Endothelial cell of umbilical vein (primary cell): ENCODE measurements around the gene SYNM. TPM values are rescaled to one million over a fixed set of nuclear protein-coding genes. Genes with fewer than 3 reads are reported as not detected.

Source experiments
- BruUV-seq: library from RNA; stranded (reverse); fragments of 400-500 nt; replicated peaks from 2 replicates; lab custom pipeline; 2021; lab: Mats Ljungman, UMichigan
- CTCF ChIA-PET: fragments of 300-600, 350-600 bp; sonication (Branson Sonifier 250); formaldehyde crosslinking; loops from one replicate; lab custom pipeline; 2021; ENCODE audit warnings: antibody characterized with exemption, inconsistent platforms; lab: Charles Lee
- POLR2A ChIA-PET: fragments of 300-600, 350-600 bp; sonication (Branson Sonifier 250); formaldehyde crosslinking; loops from one replicate; lab custom pipeline; 2021; ENCODE audit warnings: antibody characterized with exemption, inconsistent platforms; lab: Charles Lee
- DNase-seq: peaks from one replicate; pipeline ENCODE4 v3.0.0-alpha.2; 2011; ENCODE audit warnings: low read depth, low spot score
- FAIRE-seq: peaks from 2 replicates; lab custom pipeline; 2011; peaks lifted over from hg19 to GRCh38; lab: Jason Lieb, UNC
- H2AFZ ChIP-seq: 2 replicates; pipeline ENCODE4 v1.6.0; 2012; ENCODE audit warnings: low read depth, low read length, control low read depth, inconsistent platforms
- H3K27ac ChIP-seq: 2 replicates; pipeline ENCODE4 v1.5.1; 2011; ENCODE audit warnings: low read depth, mild to moderate bottlenecking, control low read depth, low read length, moderate library complexity; ENCODE audit not compliant: insufficient read depth
- H3K27me3 ChIP-seq, 2 experiments: 2 replicates each; pipeline versions ENCODE4 v1.6.0 to v1.6.1; 2011; ENCODE audit warnings: low read length in 2 of 2, mixed read lengths in 1 of 2; ENCODE audit not compliant: control insufficient read depth in 2 of 2, insufficient read depth in 2 of 2
- H3K36me3 ChIP-seq, 2 experiments: 2 replicates in 1 of 2; 3 replicates in 1 of 2; pipeline ENCODE4 v1.5.1; 2011; ENCODE audit warnings: low read length in 2 of 2, mild to moderate bottlenecking in 1 of 2, moderate library complexity in 1 of 2; ENCODE audit not compliant: control insufficient read depth in 2 of 2, insufficient read depth in 2 of 2; ENCODE audit errors: extremely low read depth in 1 of 2
- H3K4me1 ChIP-seq: 3 replicates; pipeline ENCODE4 v1.5.1; 2011; ENCODE audit warnings: mild to moderate bottlenecking, low read length; ENCODE audit not compliant: control insufficient read depth, insufficient read depth; ENCODE audit errors: extremely low read depth
- H3K4me2 ChIP-seq: 2 replicates; pipeline ENCODE4 v1.6.1; 2011; ENCODE audit warnings: low read length, control low read depth, mixed read lengths; ENCODE audit not compliant: insufficient read depth
- H3K4me3 ChIP-seq, 3 experiments: fragments of 200-600 bp in 1 of 3; sonication (generic), shearing (Covaris generic) in 1 of 3; replicated peaks in 1 of 3; 2 replicates each; pipeline ENCODE4 v1.5.1; 2011 to 2016; ENCODE audit warnings: control low read depth in 3 of 3, low read length in 3 of 3, mild to moderate bottlenecking in 2 of 3, inconsistent platforms in 1 of 3, low read depth in 1 of 3, moderate library complexity in 1 of 3; ENCODE audit not compliant: insufficient read depth in 1 of 3
- H3K79me2 ChIP-seq: 2 replicates; pipeline ENCODE4 v1.6.0; 2012; ENCODE audit warnings: low read length, inconsistent platforms; ENCODE audit not compliant: control insufficient read depth, insufficient read depth
- H3K9ac ChIP-seq: replicated peaks from 2 replicates; pipeline ENCODE3; 2011; ENCODE audit warnings: low read length, control low read depth; ENCODE audit not compliant: insufficient read depth; ENCODE audit errors: extremely low read depth
- H3K9me1 ChIP-seq: replicated peaks from 3 replicates; pipeline ENCODE4 v1.6.0; 2011; ENCODE audit warnings: mild to moderate bottlenecking, low read length; ENCODE audit not compliant: control insufficient read depth, insufficient read depth; ENCODE audit errors: extremely low read depth
- H3K9me3 ChIP-seq: replicated peaks from 2 replicates; pipeline ENCODE4 v1.5.1; 2012; ENCODE audit warnings: low read length, inconsistent platforms; ENCODE audit not compliant: control insufficient read depth, insufficient read depth
- H4K20me1 ChIP-seq: replicated peaks from 2 replicates; pipeline ENCODE3; 2011; ENCODE audit warnings: mild to moderate bottlenecking, low read length; ENCODE audit not compliant: control insufficient read depth, insufficient read depth; ENCODE audit errors: extremely low read depth
- CTCF ChIP-seq, 2 donors: IDR thresholded peaks; 1 replicate in 1 of 2; 2 replicates in 1 of 2; pipeline ENCODE4 v1.5.1; 2011; ENCODE audit warnings: low read length in 2 of 2, mild to moderate bottlenecking in 2 of 2, moderate library complexity in 2 of 2, control low read depth in 1 of 2, inconsistent platforms in 1 of 2, low read depth in 1 of 2; ENCODE audit not compliant: insufficient read depth in 1 of 2; ENCODE audit errors: extremely low read depth in 1 of 2
- EZH2 ChIP-seq: IDR thresholded peaks from 2 replicates; pipeline ENCODE4 v1.6.1; 2012; ENCODE audit warnings: borderline replicate concordance, low read depth, mild to moderate bottlenecking, moderate library complexity, low read length, inconsistent platforms; ENCODE audit not compliant: severe bottlenecking
- FOS ChIP-seq: IDR thresholded peaks from 2 replicates; pipeline ENCODE4 v1.6.1; 2011; ENCODE audit warnings: mild to moderate bottlenecking, low read length, moderate library complexity, borderline replicate concordance; ENCODE audit not compliant: insufficient read depth
- GATA2 ChIP-seq: IDR thresholded peaks from 2 replicates; pipeline ENCODE4 v1.7.0; 2011; ENCODE audit warnings: low read depth, mild to moderate bottlenecking, moderate library complexity, mixed read lengths, low read length; ENCODE audit not compliant: insufficient read length, insufficient read depth
- JUN ChIP-seq: IDR thresholded peaks from 2 replicates; pipeline ENCODE4 v1.6.1; 2011; ENCODE audit warnings: borderline replicate concordance, low read depth; ENCODE audit not compliant: insufficient read length, insufficient read depth
- MAX ChIP-seq: IDR thresholded peaks from 2 replicates; pipeline ENCODE4 v1.6.1; 2011; ENCODE audit not compliant: insufficient read depth, insufficient read length
- MYC ChIP-seq: IDR thresholded peaks from one replicate; pipeline ENCODE4 v1.6.1; 2011; ENCODE audit warnings: mild to moderate bottlenecking, low read depth, low read length
- POLR2A ChIP-seq: IDR thresholded peaks from 2 replicates; pipeline ENCODE4 v1.6.1; 2012; ENCODE audit warnings: low read depth, mild to moderate bottlenecking, control low read depth, low read length
- POLR2AphosphoS5 ChIP-seq: IDR thresholded peaks from 2 replicates; pipeline ENCODE4 v1.6.1; 2012; ENCODE audit warnings: low read depth, mild to moderate bottlenecking, control low read depth, low read length, moderate library complexity; ENCODE audit not compliant: insufficient read depth
- dilution Hi-C: fragments of 300-500 bp; cut with MboI; formaldehyde crosslinking; loops from one replicate; pipeline ENCODE4 v1.15.0; 2019; ENCODE audit warnings: low sequenced_read_pairs; ENCODE audit not compliant: extremely low pct_ligation_motif_present
- intact Hi-C: fragments of 100-400 bp; cut with micrococcal nuclease; formaldehyde crosslinking; loops from one replicate; pipeline ENCODE4 v1.10.0; 2022
- polyA plus RNA-seq, 4 experiments: library from polyadenylated mRNA; depleted of rRNA in 3 of 4; stranded (reverse) in 3 of 4; unstranded in 1 of 4; fragments of >200 nt; gene quantifications; 2 replicates each; pipeline versions ENCODE4 v1.2.1 to v1.2.3, GENCODE V29; 2011 to 2012; ENCODE audit warnings: missing spikeins in 1 of 4
- total RNA-seq: library from RNA; stranded (reverse); gene quantifications from 2 replicates; pipeline ENCODE4 v1.2.3, GENCODE V29; 2021

SYNM gene
- total and polyA plus RNA-seq, 2 donors (not counting 3 experiments of a cell fraction or from before 2014, with no cell fraction given), result 3.7 to 10.2 TPM

GRCh38 chr15:99151156-99151555 is 46.3 kb downstream of the SYNM start:
- POLR2A ChIA-PET, result no interaction called here
- no peak for FAIRE-seq
- H3K27me3 ChIP-seq, result no peaks in the 10 kb centered on the region

More at GRCh38 chr15:99151156-99151555, 46.3 kb downstream of the SYNM start:
- CTCF ChIA-PET, result no interaction called here
- TF ChIP-seq FOS (no peak), MAX (no peak), JUN (no peak), GATA2 (no peak), POLR2AphosphoS5 (no peak), CTCF (IDR thresholded peaks at IDR 0.05; ENCODE audit: extremely low read depth in 1 of 2, insufficient read depth in 1 of 2, low read depth in 1 of 2, low read length in 2 of 2) (no peak), MYC (no peak), POLR2A (no peak), EZH2 (no peak)
- H3K9me3 ChIP-seq, result no peaks in the 10 kb centered on the region
- H3K36me3 ChIP-seq, result peaks cover 1 to 3% of the 10 kb centered on the region in 2 experiments
- H3K79me2 ChIP-seq, result no peaks in the 10 kb centered on the region
- no peak overlapping the region for H2AFZ ChIP-seq
- H3K9ac ChIP-seq, result no peak overlapping the region
- no peak for DNase-seq
- no peak overlapping the region for H3K27ac ChIP-seq
- no TSS peak for BruUV-seq
- no peaks in the 10 kb centered on the region for H3K9me1 ChIP-seq
- intact Hi-C loops, result no loop called here
- peaks cover 4% of the 10 kb centered on the region for H3K4me1 ChIP-seq
- dilution Hi-C loops, result no loop called here
- H4K20me1 ChIP-seq, result no peaks in the 10 kb centered on the region
- no peak overlapping the region for H3K4me2 ChIP-seq
- H3K4me3 ChIP-seq, result no peak overlapping the region
